Measurements from ENCODE around the gene PFKL. TPM values are rescaled to one million over a fixed set of nuclear protein-coding genes. Genes with fewer than 3 reads are reported as not detected.

PFKL gene
- total and polyA plus RNA-seq, 2 donors (not counting 1 experiment from before 2014, with no cell fraction given), result 54.8 to 125 TPM

GRCh38 chr21:44303490-44303981 lies 3.7 kb downstream of the PFKL start:
- DNase-seq (ENCODE audit: low read depth in 2 of 2), result no peak
- Histone ChIP-seq H3K36me3 (ENCODE audit: control insufficient read depth, insufficient read depth, low read length) (no peaks in the 10 kb centered on the region), H3K27ac (ENCODE audit: insufficient read depth, low read length) (no peak overlapping the region), H3K4me1 (ENCODE audit: control insufficient read depth, extremely low read depth, insufficient read depth, low read length) (peaks cover 5% of the 10 kb centered on the region), H4K20me1 (ENCODE audit: control insufficient read depth, extremely low read depth, insufficient read depth, low read length) (no peaks in the 10 kb centered on the region), H2AFZ (ENCODE audit: low read length) (no peak overlapping the region), H3K9me3 (ENCODE audit: control insufficient read depth, insufficient read depth, low read depth, low read length) (no peaks in the 10 kb centered on the region), H3K4me3 (replicated peaks in 1 of 4; ENCODE audit: control extremely low read depth in 1 of 4, insufficient read depth in 1 of 4, low read depth in 3 of 4, low read length in 4 of 4) (no peak overlapping the region), H3K9ac (ENCODE audit: insufficient read depth, low read length) (no peak overlapping the region), H3K4me2 (ENCODE audit: extremely low read depth, insufficient read depth, low read length) (no peak overlapping the region), H3K27me3 (ENCODE audit: control insufficient read depth, insufficient read depth, low read length) (no peaks in the 10 kb centered on the region), H3K79me2 (ENCODE audit: control insufficient read depth, insufficient read depth, low read length) (peaks cover 27% of the 10 kb centered on the region)
- TF ChIP-seq CTCF (conservative IDR thresholded peaks at IDR 0.05 in 1 of 2, IDR thresholded peaks at IDR 0.05 in 1 of 2; ENCODE audit: low read depth in 1 of 2, low read length in 2 of 2), result no peak
- TF ChIP-seq EZH2 (IDR thresholded peaks at IDR 0.05; ENCODE audit: low read length, missing control alignments), result no peak

GRCh38 chr21:44304011-44304616 lies 4.3 kb downstream of the PFKL start:
- Histone ChIP-seq H4K20me1 (ENCODE audit: control insufficient read depth, extremely low read depth, insufficient read depth, low read length) (no peaks in the 10 kb centered on the region), H3K4me3 (replicated peaks in 1 of 4; ENCODE audit: control extremely low read depth in 1 of 4, insufficient read depth in 1 of 4, low read depth in 3 of 4, low read length in 4 of 4) (no peak overlapping the region), H3K4me2 (ENCODE audit: extremely low read depth, insufficient read depth, low read length) (no peak overlapping the region), H3K27ac (ENCODE audit: insufficient read depth, low read length) (no peak overlapping the region), H3K9ac (ENCODE audit: insufficient read depth, low read length) (no peak overlapping the region), H3K4me1 (ENCODE audit: control insufficient read depth, extremely low read depth, insufficient read depth, low read length) (peaks cover 5% of the 10 kb centered on the region), H3K9me3 (ENCODE audit: control insufficient read depth, insufficient read depth, low read depth, low read length) (no peaks in the 10 kb centered on the region), H3K79me2 (ENCODE audit: control insufficient read depth, insufficient read depth, low read length) (peaks cover 27% of the 10 kb centered on the region), H3K36me3 (ENCODE audit: control insufficient read depth, insufficient read depth, low read length) (no peaks in the 10 kb centered on the region), H2AFZ (ENCODE audit: low read length) (no peak overlapping the region), H3K27me3 (ENCODE audit: control insufficient read depth, insufficient read depth, low read length) (no peaks in the 10 kb centered on the region)
- DNase-seq (ENCODE audit: low read depth in 2 of 2), result no peak
- TF ChIP-seq CTCF (conservative IDR thresholded peaks at IDR 0.05 in 1 of 2, IDR thresholded peaks at IDR 0.05 in 1 of 2; ENCODE audit: low read depth in 1 of 2, low read length in 2 of 2) (no peak), EZH2 (IDR thresholded peaks at IDR 0.05; ENCODE audit: low read length, missing control alignments) (no peak)

- Histone ChIP-seq H3K27ac (ENCODE audit: insufficient read depth, low read length) (no peak overlapping the region), H3K79me2 (ENCODE audit: control insufficient read depth, insufficient read depth, low read length) (peaks cover 27% of the 10 kb centered on the region), H3K27me3 (ENCODE audit: control insufficient read depth, insufficient read depth, low read length) (no peaks in the 10 kb centered on the region), H3K4me2 (ENCODE audit: extremely low read depth, insufficient read depth, low read length) (no peak overlapping the region), H4K20me1 (ENCODE audit: control insufficient read depth, extremely low read depth, insufficient read depth, low read length) (no peaks in the 10 kb centered on the region), H2AFZ (ENCODE audit: low read length) (no peak overlapping the region), H3K4me1 (ENCODE audit: control insufficient read depth, extremely low read depth, insufficient read depth, low read length) (peaks cover 2% of the 10 kb centered on the region), H3K36me3 (ENCODE audit: control insufficient read depth, insufficient read depth, low read length) (peaks cover 2% of the 10 kb centered on the region), H3K9me3 (ENCODE audit: control insufficient read depth, insufficient read depth, low read depth, low read length) (no peaks in the 10 kb centered on the region), H3K9ac (ENCODE audit: insufficient read depth, low read length) (no peak overlapping the region), H3K4me3 (replicated peaks in 1 of 4; ENCODE audit: control extremely low read depth in 1 of 4, insufficient read depth in 1 of 4, low read depth in 3 of 4, low read length in 4 of 4) (no peak overlapping the region)
- DNase-seq (ENCODE audit: low read depth in 2 of 2), result peak; percentile 32 to 46
- TF ChIP-seq EZH2 (IDR thresholded peaks at IDR 0.05; ENCODE audit: low read length, missing control alignments), result no peak
- peak; percentile 64 to 81 for TF ChIP-seq CTCF (conservative IDR thresholded peaks at IDR 0.05 in 1 of 2, IDR thresholded peaks at IDR 0.05 in 1 of 2; ENCODE audit: low read depth in 1 of 2, low read length in 2 of 2)
Observed at GRCh38 chr21:44304877-44305293, 5.0 kb downstream of the PFKL start.
